ENCODE data around the gene METTL16.

METTL16 gene

GRCh38 chr17:2400474-2400866 lies 111.2 kb downstream of the METTL16 start:
- Histone ChIP-seq H3K9ac (ENCODE audit: low read depth, low read length) (peak overlapping the region; percentile 64), H3K4me2 (ENCODE audit: insufficient read depth, low read length) (peak overlapping the region; percentile 83), H3K4me3 (ENCODE audit: low read depth in 1 of 2, low read length in 2 of 2) (peak overlapping the region; percentile 86 to 87), H3K36me3 (ENCODE audit: insufficient read depth, low read length) (no peaks in the 10 kb centered on the region; the same call in 1 of the 2 replicates), H3K9me3 (ENCODE audit: insufficient read depth, low read length, severe bottlenecking) (no peaks in the 10 kb centered on the region), H3K4me1 (ENCODE audit: insufficient read depth, low read length) (peaks cover 41% of the 10 kb centered on the region), H2AFZ (ENCODE audit: low read depth, low read length) (peak overlapping the region; percentile 84), H3K79me2 (ENCODE audit: insufficient read depth, low read length) (peaks cover 47% of the 10 kb centered on the region), H3K27me3 (ENCODE audit: insufficient read depth, low read length, poor library complexity) (no peaks in the 10 kb centered on the region), H3K27ac (ENCODE audit: low read length) (peak overlapping the region; percentile 72), H4K20me1 (ENCODE audit: insufficient read depth, low read length) (peaks cover 36% of the 10 kb centered on the region)
- peak; percentile 65 for DNase-seq
- no peak for ATAC-seq (ENCODE audit: insufficient read depth, low read depth)
- no peak for TF ChIP-seq CTCF (IDR thresholded peaks at IDR 0.05; ENCODE audit: borderline replicate concordance, extremely low read depth, low read length, poor library complexity, severe bottlenecking)
- TF ChIP-seq EZH2 (IDR thresholded peaks at IDR 0.05; ENCODE audit: borderline replicate concordance, low read depth, low read length, severe bottlenecking), result no peak

GRCh38 chr17:2399572-2400473 lies 111.9 kb downstream of the METTL16 start:
- peaks cover 41% of the 10 kb centered on the region for H3K4me1 ChIP-seq (ENCODE audit: insufficient read depth, low read length)

GRCh38 chr17:2398655-2399571 lies 112.8 kb downstream of the METTL16 start:
- peak; percentile 27 for ATAC-seq (ENCODE audit: insufficient read depth, low read depth)
- Histone ChIP-seq H4K20me1 (ENCODE audit: insufficient read depth, low read length) (peaks cover 49% of the 10 kb centered on the region), H3K4me3 (ENCODE audit: low read depth in 1 of 2, low read length in 2 of 2) (peak overlapping the region; percentile 86 to 87; a peak in 3 of 4 replicates), H3K4me2 (ENCODE audit: insufficient read depth, low read length) (peak overlapping the region; percentile 83), H3K36me3 (ENCODE audit: insufficient read depth, low read length) (no peaks in the 10 kb centered on the region; the same call in 1 of the 2 replicates), H3K27me3 (ENCODE audit: insufficient read depth, low read length, poor library complexity) (no peaks in the 10 kb centered on the region), H3K4me1 (ENCODE audit: insufficient read depth, low read length) (peaks cover 47% of the 10 kb centered on the region), H2AFZ (ENCODE audit: low read depth, low read length) (peak overlapping the region; percentile 38), H3K79me2 (ENCODE audit: insufficient read depth, low read length) (peaks cover 49% of the 10 kb centered on the region), H3K27ac (ENCODE audit: low read length) (peak overlapping the region; percentile 75), H3K9ac (ENCODE audit: low read depth, low read length) (peak overlapping the region; percentile 64), H3K9me3 (ENCODE audit: insufficient read depth, low read length, severe bottlenecking) (no peaks in the 10 kb centered on the region)
- peak; percentile 80 for DNase-seq
- TF ChIP-seq CTCF (IDR thresholded peaks at IDR 0.05; ENCODE audit: borderline replicate concordance, extremely low read depth, low read length, poor library complexity, severe bottlenecking) (no peak), EZH2 (IDR thresholded peaks at IDR 0.05; ENCODE audit: borderline replicate concordance, low read depth, low read length, severe bottlenecking) (no peak)

More at GRCh38 chr17:2399572-2400473, 111.9 kb downstream of the METTL16 start:
- Histone ChIP-seq H3K4me2 (ENCODE audit: insufficient read depth, low read length) (peak overlapping the region; percentile 83), H3K79me2 (ENCODE audit: insufficient read depth, low read length) (peaks cover 47% of the 10 kb centered on the region), H3K9ac (ENCODE audit: low read depth, low read length) (peak overlapping the region; percentile 64), H2AFZ (ENCODE audit: low read depth, low read length) (peak overlapping the region; percentile 84), H3K9me3 (ENCODE audit: insufficient read depth, low read length, severe bottlenecking) (no peaks in the 10 kb centered on the region), H4K20me1 (ENCODE audit: insufficient read depth, low read length) (peaks cover 43% of the 10 kb centered on the region), H3K36me3 (ENCODE audit: insufficient read depth, low read length) (no peaks in the 10 kb centered on the region; the same call in 1 of the 2 replicates), H3K27me3 (ENCODE audit: insufficient read depth, low read length, poor library complexity) (no peaks in the 10 kb centered on the region), H3K27ac (ENCODE audit: low read length) (peak overlapping the region; percentile 75), H3K4me3 (ENCODE audit: low read depth in 1 of 2, low read length in 2 of 2) (peak overlapping the region; percentile 86 to 87)
- peak; percentile 61 for ATAC-seq (ENCODE audit: insufficient read depth, low read depth)
- DNase-seq, result peak; percentile 91
- TF ChIP-seq CTCF (IDR thresholded peaks at IDR 0.05; ENCODE audit: borderline replicate concordance, extremely low read depth, low read length, poor library complexity, severe bottlenecking) (no peak), EZH2 (IDR thresholded peaks at IDR 0.05; ENCODE audit: borderline replicate concordance, low read depth, low read length, severe bottlenecking) (no peak)

Measured in DND-41 (cell line).